Type B pancreatic cell (in vitro differentiated cells): ENCODE measurements around the gene BAG3. TPM values are rescaled to one million over a fixed set of nuclear protein-coding genes. Genes with fewer than 3 reads are reported as not detected.

Source experiments
- DNase-seq: peaks from one replicate; pipeline ENCODE4 v3.0.0; 2021; ENCODE audit warnings: mixed read lengths; ENCODE audit not compliant: unreplicated experiment; ENCODE audit errors: extremely low spot score
- H3K27ac Mint-ChIP-seq: 2 replicates; pipeline ENCODE4 v1.8.0; 2021; ENCODE audit warnings: mild to moderate bottlenecking, mixed read lengths
- H3K27me3 Mint-ChIP-seq: 2 replicates; pipeline ENCODE4 v1.8.0; 2021; ENCODE audit warnings: mixed read lengths
- H3K36me3 Mint-ChIP-seq: 2 replicates; pipeline ENCODE4 v1.8.0; 2021; ENCODE audit warnings: mixed read lengths
- H3K4me1 Mint-ChIP-seq: one replicate; pipeline ENCODE4 v1.8.0; 2021; ENCODE audit warnings: mixed read lengths; ENCODE audit not compliant: unreplicated experiment
- H3K4me3 Mint-ChIP-seq: 2 replicates; pipeline ENCODE4 v1.8.0; 2021; ENCODE audit warnings: mild to moderate bottlenecking, mixed read lengths
- H3K9me3 Mint-ChIP-seq: 2 replicates; pipeline ENCODE4 v1.8.0; 2021; ENCODE audit warnings: mixed read lengths
- CTCF ChIP-seq: fragments of 200-600 bp; sonication (generic); conservative IDR thresholded peaks from 2 replicates; pipeline ENCODE4 v1.5.0; 2021; ENCODE audit warnings: antibody characterized with exemption, mild to moderate bottlenecking
- total RNA-seq: library from RNA; stranded (reverse); gene quantifications from 2 replicates; pipeline ENCODE4 v1.2.1, GENCODE V29; 2021; ENCODE audit warnings: low replicate concordance

Gene BAG3
- total RNA-seq, 1 donor from 2014 or later = 24.9 TPM

GRCh38 chr10:119713744-119714483 lies 62.7 kb downstream of the BAG3 start:
- peaks cover 9% of the 10 kb centered on the region for H3K4me1 Mint-ChIP-seq
- no peak overlapping the region for H3K27ac Mint-ChIP-seq
- no peaks in the 10 kb centered on the region for H3K36me3 Mint-ChIP-seq
- no peaks in the 10 kb centered on the region for H3K9me3 Mint-ChIP-seq
- H3K27me3 Mint-ChIP-seq = no peaks in the 10 kb centered on the region
- no peak overlapping the region for H3K4me3 Mint-ChIP-seq
- TF ChIP-seq CTCF = no peak
- DNase-seq = no peak

DNA sequence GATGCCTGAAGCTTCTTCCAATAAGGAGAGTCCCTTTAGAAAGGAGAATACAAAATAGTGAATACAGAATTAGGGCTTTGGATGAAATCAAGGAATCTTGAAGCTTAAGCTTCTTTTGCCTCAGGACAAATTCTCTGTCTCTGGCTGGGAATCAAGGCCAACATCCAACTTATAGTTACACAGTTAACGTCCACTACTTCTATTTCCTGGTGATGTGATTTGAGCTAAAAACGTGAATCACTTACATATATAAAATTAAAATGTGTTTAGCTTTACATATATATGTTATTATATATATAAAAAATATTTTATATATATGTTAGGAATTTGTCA lies 63.3 kb downstream of the BAG3 start:
- Mint-ChIP-seq H3K27me3 (no peaks in the 10 kb centered on the region), H3K4me3 (no peak overlapping the region), H3K36me3 (no peaks in the 10 kb centered on the region), H3K27ac (no peak overlapping the region), H3K4me1 (peaks cover 9% of the 10 kb centered on the region), H3K9me3 (no peaks in the 10 kb centered on the region)
- TF ChIP-seq CTCF = no peak
- DNase-seq = no peak

DNA sequence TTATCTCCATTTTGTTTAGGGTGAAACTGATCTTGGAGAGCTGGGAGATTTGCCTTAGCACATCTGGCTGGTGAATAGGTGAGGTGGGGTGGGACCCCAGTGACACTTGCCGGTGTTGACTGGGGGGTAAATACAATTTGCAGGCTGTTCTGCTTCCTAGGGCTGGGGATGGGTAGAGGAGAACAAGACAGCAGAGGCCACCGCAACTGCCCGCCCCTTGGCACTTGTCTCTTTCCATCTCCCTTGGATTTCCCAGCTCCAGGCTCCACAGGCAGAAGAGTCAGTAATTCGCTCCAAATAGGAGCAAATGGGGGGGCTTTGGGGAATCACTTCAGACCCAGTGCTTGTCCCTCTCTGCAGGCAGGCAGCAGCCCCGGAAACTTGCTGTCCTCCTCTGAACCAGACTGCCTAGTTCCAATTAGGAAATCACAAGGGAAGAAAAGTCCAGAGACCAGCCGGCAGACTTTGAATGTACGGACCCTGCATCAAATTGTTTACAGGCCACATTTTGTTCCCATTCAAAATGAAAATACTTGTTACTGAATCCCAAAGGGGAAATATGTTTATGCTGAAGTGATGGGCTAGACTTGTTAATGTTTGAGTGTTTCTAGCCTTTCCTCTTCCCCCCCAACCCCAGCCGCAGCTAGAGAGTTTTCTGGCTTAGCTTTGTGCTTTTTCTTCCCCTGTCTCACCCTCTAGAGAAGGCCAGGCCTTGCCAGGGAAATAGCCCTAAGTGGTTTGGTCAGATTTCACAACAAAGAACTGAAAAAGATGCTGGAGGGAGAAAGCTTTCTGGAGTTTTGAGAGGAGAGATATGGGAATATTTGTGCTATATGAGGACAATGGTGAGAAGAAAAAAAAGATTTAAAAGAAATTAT lies 64.7 kb downstream of the BAG3 start:
- Mint-ChIP-seq H3K9me3 (no peaks in the 10 kb centered on the region), H3K27ac (no peak overlapping the region), H3K27me3 (no peaks in the 10 kb centered on the region), H3K36me3 (no peaks in the 10 kb centered on the region), H3K4me3 (no peak overlapping the region), H3K4me1 (peaks cover 9% of the 10 kb centered on the region)
- no peak for DNase-seq
- no peak for TF ChIP-seq CTCF

DNA sequence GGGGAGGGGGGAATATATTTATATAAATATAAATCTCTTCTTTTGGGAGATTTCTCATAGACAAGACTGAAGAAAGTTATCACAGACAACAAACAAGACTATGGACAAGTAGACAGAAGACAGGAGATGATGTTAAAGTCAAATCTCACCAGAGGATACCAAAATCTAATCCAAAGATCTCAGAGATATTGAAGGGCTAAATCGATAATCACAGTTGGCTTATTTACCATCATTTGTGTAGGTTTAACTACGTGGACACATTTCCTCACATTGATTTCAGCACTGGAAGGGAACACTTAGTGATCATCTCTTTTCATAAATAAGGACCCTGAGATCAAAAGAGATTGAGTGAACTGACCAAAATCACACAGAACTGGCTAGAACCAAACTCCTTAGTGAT lies 72.0 kb downstream of the BAG3 start:
- H3K36me3 Mint-ChIP-seq = no peaks in the 10 kb centered on the region
- no peak for DNase-seq
- peaks cover 37% of the 10 kb centered on the region for H3K4me1 Mint-ChIP-seq
- no peak overlapping the region for H3K27ac Mint-ChIP-seq
- peak overlapping the region; percentile 53 for H3K4me3 Mint-ChIP-seq
- no peak for TF ChIP-seq CTCF
- no peaks in the 10 kb centered on the region for H3K27me3 Mint-ChIP-seq
- no peaks in the 10 kb centered on the region for H3K9me3 Mint-ChIP-seq

- peaks cover 39% of the 10 kb centered on the region for H3K4me1 Mint-ChIP-seq
Observed at GRCh38 chr10:119723624-119724023, 72.4 kb downstream of the BAG3 start.

More at GRCh38 chr10:119723624-119724023, 72.4 kb downstream of the BAG3 start:
- TF ChIP-seq CTCF = no peak
- peak overlapping the region; percentile 53 for H3K4me3 Mint-ChIP-seq
- no peak for DNase-seq
- peak overlapping the region; percentile 1 for H3K27ac Mint-ChIP-seq
- H3K27me3 Mint-ChIP-seq = no peaks in the 10 kb centered on the region
- no peaks in the 10 kb centered on the region for H3K9me3 Mint-ChIP-seq
- no peaks in the 10 kb centered on the region for H3K36me3 Mint-ChIP-seq
